Measurements from ENCODE around the gene CEP83. TPM values are rescaled to one million over a fixed set of nuclear protein-coding genes. Genes with fewer than 3 reads are reported as not detected.

Gene CEP83
- total RNA-seq, 1 donor from 2014 or later: 24.0 TPM

- peak overlapping the region; percentile 66 for H3K4me3 ChIP-seq (ENCODE audit: low read depth, low read length)
- TF ChIP-seq CTCF (conservative IDR thresholded peaks at IDR 0.05; ENCODE audit: low read depth, low read length): no peak
- DNase-seq (ENCODE audit: low read depth): no peak
Observed at GRCh38 chr12:94261786-94262185, 197.9 kb downstream of the CEP83 start.

DNA sequence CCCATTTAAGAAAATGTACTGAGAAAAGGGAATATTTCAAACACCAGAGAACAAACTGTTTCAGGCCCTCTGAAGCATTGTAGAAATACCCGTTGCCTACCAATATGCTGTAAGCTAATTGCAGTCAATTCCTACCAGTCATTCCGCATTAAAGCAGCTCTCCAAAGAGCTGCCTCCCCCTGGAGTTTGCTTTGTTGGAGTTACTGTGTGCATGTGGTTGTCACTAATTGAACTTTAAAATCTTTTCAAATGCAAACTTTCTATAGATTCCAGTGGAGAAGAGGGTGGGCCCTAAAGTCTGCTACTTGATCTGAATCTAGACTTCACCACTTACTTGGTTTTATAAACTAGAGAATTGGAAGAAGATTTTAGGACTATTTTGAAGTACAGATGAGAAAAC, 198.5 kb downstream of the CEP83 start:
- H3K4me3 ChIP-seq (ENCODE audit: low read depth, low read length): no peak overlapping the region
- TF ChIP-seq CTCF (conservative IDR thresholded peaks at IDR 0.05; ENCODE audit: low read depth, low read length): no peak
- DNase-seq (ENCODE audit: low read depth): no peak

GRCh38 chr12:94260717-94261116, 198.9 kb downstream of the CEP83 start:
- no peak for DNase-seq (ENCODE audit: low read depth)
- H3K4me3 ChIP-seq (ENCODE audit: low read depth, low read length): no peak overlapping the region
- no peak for TF ChIP-seq CTCF (conservative IDR thresholded peaks at IDR 0.05; ENCODE audit: low read depth, low read length)

DNA sequence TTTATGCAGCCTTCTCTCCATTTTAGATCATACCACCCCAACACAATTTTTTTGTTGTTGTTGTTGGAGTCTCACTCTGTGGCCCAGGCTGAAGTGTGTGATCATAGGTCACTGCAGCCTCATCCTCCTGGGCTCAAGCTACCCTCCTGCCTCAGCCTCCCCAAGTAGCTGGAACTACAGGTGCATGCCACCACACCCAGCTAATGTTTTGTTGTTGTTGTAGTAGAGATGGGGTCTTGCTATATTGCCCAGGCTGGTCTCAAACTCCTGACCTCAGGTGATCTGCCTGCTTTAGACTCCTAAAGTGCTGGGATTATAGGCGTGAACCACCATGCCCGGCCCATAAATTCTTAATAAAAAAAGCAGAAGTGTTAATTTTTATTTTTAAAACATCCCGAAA, 199.7 kb downstream of the CEP83 start:
- no peak for DNase-seq (ENCODE audit: low read depth)
- H3K4me3 ChIP-seq (ENCODE audit: low read depth, low read length): no peak overlapping the region
- no peak for TF ChIP-seq CTCF (conservative IDR thresholded peaks at IDR 0.05; ENCODE audit: low read depth, low read length)

- no peak for DNase-seq (ENCODE audit: low read depth)
- no peak for TF ChIP-seq CTCF (conservative IDR thresholded peaks at IDR 0.05; ENCODE audit: low read depth, low read length)
- H3K4me3 ChIP-seq (ENCODE audit: low read depth, low read length): no peak overlapping the region
Observed at GRCh38 chr12:94258593-94258992, 201.1 kb downstream of the CEP83 start.

Other genes starting within 250 kb of the CEP83 start
- 7.5 and 11.8 TPM in 2 replicates for gene TMCC3, start 190.7 kb upstream of the CEP83 start, total RNA-seq

All from epithelial cell of proximal tubule (primary cell).